Measurements from ENCODE around the gene CELSR2. TPM values are rescaled to one million over a fixed set of nuclear protein-coding genes. Genes with fewer than 3 reads are reported as not detected.

The CELSR2 gene
- total RNA-seq, 1 donor: 0.36 TPM

DNA sequence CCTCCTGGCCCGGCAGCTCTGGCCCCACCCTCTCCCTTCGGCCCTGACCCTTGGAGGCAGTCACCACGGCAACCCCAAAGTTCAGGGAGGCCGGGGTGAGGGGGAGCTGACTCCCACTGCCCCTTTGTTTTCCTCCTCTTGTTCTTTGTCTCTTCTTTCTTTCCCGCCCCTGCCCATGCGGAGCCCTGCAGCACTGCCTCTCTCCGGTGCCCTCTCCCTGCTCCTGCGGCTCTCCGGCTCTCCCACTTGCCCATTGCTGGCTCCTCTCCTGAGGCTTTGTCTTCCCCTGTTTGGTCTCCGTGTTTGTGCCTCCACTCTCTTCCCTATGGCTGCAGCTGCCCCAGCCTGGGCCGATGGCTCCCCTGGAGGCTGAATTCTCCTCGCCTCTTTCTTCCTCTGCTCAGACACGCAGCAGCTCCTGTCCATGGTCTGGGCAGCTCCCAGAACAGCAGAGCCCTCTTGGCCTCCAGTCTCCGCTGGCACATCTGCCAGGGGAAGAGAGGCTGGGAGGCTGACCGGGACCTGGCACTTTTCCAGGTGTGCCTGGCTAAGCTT is 5.8 kb downstream of the CELSR2 start:
- DNase-seq (ENCODE audit: low read depth): no peak
- H3K4me3 ChIP-seq (ENCODE audit: low read depth, low read length): no peak overlapping the region
- no peak for TF ChIP-seq CTCF (IDR thresholded peaks at IDR 0.05; ENCODE audit: insufficient read depth, low read length)

- TF ChIP-seq CTCF (IDR thresholded peaks at IDR 0.05; ENCODE audit: insufficient read depth, low read length): no peak
- no peak for DNase-seq (ENCODE audit: low read depth)
- H3K4me3 ChIP-seq (ENCODE audit: low read depth, low read length): no peak overlapping the region
Observed at GRCh38 chr1:109255678-109256077, 6.3 kb downstream of the CELSR2 start.

DNA sequence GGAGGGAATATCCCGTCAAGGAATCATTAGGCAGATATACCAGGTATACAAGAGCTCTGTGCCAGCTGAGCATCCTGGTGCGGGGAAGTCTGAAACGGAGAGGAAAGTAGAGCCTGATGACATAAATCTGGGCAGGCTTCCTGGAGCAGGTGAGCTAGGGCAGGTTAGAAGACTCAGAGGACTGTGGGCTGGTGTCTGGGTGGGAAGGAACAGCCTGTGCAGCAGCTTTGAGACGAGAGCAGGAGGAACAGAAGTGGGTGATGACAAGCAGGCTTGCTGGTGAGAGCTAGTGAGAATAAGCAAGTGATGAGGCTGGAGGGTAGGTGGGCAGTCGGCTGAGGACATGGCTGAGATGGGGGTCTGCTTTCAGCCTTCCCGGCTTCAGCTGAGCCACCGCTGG is 6.7 kb downstream of the CELSR2 start:
- no peak overlapping the region for H3K4me3 ChIP-seq (ENCODE audit: low read depth, low read length)
- DNase-seq (ENCODE audit: low read depth): no peak
- TF ChIP-seq CTCF (IDR thresholded peaks at IDR 0.05; ENCODE audit: insufficient read depth, low read length): no peak

DNA sequence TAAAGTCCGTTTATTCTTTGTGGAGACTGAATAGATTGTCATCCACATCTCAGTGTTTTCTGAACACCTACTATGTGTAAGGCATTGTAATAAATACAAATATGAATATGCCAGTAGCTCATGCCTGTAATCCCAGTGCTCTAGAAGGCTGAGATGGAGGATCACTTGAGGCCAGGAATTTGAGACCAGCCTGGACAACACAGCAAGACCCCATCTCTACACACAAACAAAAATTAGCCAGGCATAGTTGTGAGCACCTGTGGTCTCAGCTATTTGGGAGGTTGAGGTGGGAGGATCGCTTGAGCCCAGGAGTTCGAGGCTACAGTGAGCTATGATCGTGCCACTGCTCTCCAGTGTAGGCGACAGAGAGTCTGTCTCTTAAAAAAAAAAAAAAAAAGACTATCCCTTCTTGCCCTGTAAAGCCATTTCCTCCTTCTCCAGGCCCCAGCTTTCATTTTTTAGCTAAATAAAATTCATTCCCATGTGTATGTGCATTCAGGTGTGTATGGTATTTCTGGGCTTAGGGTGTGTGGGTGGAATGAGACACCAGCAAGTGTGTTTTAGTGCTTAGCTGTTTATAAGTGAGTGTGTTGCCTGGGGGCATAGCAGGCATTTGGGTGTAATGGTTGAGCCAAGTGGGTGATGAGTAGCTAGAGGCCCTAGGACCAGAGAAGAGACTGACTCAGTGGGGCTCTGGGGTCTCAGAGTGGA is 7.8 kb downstream of the CELSR2 start:
- no peak for DNase-seq (ENCODE audit: low read depth)
- H3K4me3 ChIP-seq (ENCODE audit: low read depth, low read length): no peak overlapping the region
- TF ChIP-seq CTCF (IDR thresholded peaks at IDR 0.05; ENCODE audit: insufficient read depth, low read length): no peak

- no peak overlapping the region for H3K4me3 ChIP-seq (ENCODE audit: low read depth, low read length)
- no peak for DNase-seq (ENCODE audit: low read depth)
- no peak for TF ChIP-seq CTCF (IDR thresholded peaks at IDR 0.05; ENCODE audit: insufficient read depth, low read length)
Observed at GRCh38 chr1:109257682-109258421, 8.5 kb downstream of the CELSR2 start.

DNA sequence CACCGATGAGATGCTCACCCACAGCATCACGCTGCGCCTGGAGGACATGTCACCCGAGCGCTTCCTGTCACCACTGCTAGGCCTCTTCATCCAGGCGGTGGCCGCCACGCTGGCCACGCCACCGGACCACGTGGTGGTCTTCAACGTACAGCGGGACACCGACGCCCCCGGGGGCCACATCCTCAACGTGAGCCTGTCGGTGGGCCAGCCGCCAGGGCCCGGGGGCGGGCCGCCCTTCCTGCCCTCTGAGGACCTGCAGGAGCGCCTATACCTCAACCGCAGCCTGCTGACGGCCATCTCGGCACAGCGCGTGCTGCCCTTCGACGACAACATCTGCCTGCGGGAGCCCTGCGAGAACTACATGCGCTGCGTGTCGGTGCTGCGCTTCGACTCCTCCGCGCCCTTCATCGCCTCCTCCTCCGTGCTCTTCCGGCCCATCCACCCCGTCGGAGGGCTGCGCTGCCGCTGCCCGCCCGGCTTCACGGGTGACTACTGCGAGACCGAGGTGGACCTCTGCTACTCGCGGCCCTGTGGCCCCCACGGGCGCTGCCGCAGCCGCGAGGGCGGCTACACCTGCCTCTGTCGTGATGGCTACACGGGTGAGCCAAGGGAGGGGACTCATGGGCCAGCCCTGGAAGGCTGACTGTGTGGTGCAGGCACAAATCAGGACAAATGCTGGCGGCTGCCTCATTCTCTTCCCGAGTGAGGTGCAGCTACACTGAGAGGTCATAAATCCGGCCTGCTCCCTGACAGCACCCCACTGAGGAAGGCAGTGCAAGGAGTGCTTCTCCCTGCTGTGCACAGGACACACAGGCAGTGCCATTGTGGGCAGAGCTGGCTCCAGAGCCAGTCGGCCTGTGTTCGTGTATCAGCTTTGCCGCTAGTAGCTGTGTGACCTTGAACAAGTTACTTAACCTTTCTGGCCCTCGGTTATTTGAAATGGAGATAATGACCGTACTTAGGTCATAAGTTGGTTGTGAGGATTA is 9.4 kb downstream of the CELSR2 start:
- no peak overlapping the region for H3K4me3 ChIP-seq (ENCODE audit: low read depth, low read length)
- TF ChIP-seq CTCF (IDR thresholded peaks at IDR 0.05; ENCODE audit: insufficient read depth, low read length): no peak
- DNase-seq (ENCODE audit: low read depth): no peak

Measured in fibroblast of the aortic adventitia (primary cell).